GM19463 (cell line): ENCODE measurements around the gene NPFFR1.

Experiments used
- ATAC-seq: cut with Tn5 transposase; IDR thresholded peaks from one replicate; pipeline ENCODE4 v1.9.1; 2021; ENCODE audit warnings: mild to moderate bottlenecking, moderate library complexity; ENCODE audit not compliant: unreplicated experiment

The NPFFR1 gene, protein sequence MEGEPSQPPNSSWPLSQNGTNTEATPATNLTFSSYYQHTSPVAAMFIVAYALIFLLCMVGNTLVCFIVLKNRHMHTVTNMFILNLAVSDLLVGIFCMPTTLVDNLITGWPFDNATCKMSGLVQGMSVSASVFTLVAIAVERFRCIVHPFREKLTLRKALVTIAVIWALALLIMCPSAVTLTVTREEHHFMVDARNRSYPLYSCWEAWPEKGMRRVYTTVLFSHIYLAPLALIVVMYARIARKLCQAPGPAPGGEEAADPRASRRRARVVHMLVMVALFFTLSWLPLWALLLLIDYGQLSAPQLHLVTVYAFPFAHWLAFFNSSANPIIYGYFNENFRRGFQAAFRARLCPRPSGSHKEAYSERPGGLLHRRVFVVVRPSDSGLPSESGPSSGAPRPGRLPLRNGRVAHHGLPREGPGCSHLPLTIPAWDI

DNA sequence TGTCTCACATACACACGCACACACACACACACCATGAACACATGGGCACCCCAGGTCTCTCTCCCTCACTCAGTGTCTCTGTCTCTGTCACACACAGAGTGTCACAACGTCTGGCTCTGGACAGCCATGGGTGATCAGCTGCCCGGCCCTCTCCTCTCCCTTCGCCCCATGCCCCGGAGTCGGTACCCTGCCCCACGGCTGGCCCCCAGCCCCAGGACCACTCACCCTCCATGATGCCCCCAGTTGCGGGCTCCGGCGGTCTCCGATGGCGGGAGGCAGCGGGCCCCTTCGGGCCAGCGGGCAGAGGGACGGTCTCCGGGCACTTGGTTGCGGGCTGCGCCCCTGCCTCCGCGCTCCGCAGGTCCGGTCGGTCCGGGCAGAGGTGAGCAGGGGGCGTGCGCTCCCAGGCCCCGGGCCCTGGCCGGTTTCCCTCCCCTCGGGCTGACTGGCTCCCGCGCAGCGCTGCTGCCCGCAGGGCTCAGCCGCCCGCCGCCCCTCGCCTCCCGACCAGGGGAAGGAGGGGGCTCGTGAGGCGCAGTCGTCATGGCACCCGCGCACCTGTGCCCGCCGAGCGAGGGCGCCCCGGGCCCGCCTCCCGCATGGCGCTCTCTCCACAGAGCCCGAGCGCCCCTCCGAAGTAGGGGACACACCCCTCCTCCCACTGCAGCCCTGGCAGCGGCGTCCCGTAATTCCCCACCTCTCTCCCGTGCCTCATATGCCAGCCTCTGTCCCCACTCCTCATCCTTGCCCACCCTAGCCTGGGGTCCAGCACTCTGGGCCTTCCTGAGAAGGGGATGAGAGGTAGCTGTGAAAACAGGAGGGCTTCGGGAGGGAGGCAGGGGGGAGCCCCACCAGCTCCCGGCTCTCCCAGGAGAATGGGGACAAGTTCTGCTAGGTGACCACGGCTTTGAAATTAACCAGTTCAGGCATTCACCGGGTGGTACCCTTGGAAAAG, at the start of gene NPFFR1:
Gene NPFFR1, minus strand, starts transcription at position 560 of the 955 bp plus-strand sequence. Its CDS starts 328 bp downstream, at position 232.
- no peak for ATAC-seq

DNA sequence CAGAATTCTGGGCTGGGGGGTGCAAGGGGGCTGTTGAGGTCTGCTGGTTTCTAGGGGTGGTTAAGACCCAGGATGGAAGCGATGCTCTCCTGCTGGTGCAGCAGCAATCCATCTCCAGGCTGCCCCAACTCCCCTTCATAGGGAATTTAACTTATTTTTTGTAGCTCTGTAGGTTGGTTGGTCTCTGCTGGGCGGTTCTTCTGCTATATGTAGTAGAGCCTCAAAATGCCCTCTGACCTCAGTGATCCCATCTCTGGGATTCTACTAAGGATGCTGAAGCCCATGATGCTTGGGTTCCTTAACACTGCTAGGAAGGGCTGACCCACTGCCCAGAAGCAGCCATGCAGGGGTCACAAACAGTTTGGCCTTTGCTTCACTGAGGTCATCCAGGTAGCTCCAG, 49.5 kb upstream of the NPFFR1 start:
- no peak for ATAC-seq

- peak; percentile 80 for ATAC-seq
Measured at GRCh38 chr10:70331486-70332268, 47.9 kb upstream of the NPFFR1 start.

GRCh38 chr10:70331160-70331485, 47.3 kb upstream of the NPFFR1 start:
- no peak for ATAC-seq

- no peak for ATAC-seq
Measured at GRCh38 chr10:70330671-70331070, 46.9 kb upstream of the NPFFR1 start.

DNA sequence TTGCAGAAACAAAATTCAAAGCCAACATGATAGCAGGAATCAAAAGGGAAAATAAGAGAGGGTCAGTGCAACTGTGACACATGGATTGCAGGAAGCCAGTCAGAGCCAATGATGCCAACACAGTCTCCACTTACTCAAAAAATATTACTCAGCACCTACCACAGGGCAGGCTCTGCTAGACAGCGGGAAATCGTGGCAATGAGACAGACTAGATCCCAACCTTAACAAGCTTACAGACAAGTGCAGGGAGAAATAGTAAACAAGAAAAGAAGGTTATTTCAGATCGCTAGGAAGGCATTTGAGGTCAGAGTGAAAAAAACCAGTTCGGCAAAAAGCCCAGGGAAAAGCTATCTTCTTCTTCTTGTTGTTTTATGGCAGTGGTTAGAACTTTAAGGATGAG, 45.2 kb upstream of the NPFFR1 start:
- ATAC-seq, result no peak

DNA sequence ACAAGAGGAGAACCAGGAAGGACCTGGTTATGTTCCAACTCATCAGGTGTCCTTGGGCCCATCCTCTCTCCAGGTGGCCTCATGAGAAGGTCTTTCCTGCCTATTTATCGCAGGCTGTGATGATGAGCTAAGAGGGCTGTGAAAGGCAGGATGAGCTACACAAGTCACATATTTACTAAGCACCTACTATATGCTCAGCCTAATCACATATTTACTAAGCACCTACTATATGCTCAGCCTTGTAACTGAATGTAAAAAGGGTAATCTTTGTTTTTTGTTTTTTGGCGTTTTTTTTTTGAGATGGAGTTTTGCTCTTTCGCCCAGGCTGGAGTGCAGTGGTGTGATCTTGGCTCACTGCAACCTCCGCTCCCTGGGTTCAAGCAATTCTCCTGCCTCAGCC, 44.2 kb upstream of the NPFFR1 start:
- no peak for ATAC-seq

DNA sequence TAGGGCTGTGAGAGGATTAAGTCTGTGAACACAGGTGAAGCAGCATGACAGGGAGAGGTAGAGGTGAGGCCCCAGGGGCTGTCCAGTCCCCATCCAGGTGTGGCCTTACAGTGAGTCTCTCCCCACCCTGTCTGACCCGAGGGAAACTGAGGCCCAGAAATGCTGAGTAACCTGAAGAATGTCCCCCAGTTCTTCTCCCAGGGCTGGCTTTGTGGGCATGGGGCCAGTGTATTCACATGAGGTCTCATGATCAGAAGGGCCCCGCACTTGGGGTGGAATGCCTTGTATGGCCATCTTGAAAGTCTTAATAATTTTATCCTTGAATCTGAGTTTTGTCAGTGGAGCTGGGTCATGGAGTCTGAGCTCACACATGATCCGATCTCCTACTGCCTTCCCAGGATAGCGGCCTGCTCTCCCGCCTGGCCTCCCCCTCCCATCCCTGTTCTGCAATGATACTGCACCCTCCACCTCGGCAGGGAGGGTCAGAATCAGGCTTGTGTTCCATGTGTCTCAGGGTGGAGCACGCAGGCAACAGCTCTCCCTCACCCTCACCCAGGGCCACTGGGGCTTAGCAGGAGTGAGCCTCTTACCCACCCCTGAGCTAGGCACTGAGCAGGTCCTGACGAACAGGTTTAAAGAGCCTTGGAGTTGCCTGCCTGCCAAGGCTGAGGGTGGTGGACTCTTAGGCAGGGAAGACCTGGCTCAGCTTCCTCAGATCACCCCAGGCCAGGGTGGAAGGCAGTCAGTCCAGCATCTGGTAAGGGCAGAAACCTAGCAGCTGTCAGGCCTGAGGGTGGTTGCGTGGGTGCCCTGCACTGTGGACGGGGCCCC, 41.4 kb upstream of the NPFFR1 start:
- no peak for ATAC-seq

- ATAC-seq, result peak; percentile 87
Measured at GRCh38 chr10:70324339-70324861, 40.6 kb upstream of the NPFFR1 start.

DNA sequence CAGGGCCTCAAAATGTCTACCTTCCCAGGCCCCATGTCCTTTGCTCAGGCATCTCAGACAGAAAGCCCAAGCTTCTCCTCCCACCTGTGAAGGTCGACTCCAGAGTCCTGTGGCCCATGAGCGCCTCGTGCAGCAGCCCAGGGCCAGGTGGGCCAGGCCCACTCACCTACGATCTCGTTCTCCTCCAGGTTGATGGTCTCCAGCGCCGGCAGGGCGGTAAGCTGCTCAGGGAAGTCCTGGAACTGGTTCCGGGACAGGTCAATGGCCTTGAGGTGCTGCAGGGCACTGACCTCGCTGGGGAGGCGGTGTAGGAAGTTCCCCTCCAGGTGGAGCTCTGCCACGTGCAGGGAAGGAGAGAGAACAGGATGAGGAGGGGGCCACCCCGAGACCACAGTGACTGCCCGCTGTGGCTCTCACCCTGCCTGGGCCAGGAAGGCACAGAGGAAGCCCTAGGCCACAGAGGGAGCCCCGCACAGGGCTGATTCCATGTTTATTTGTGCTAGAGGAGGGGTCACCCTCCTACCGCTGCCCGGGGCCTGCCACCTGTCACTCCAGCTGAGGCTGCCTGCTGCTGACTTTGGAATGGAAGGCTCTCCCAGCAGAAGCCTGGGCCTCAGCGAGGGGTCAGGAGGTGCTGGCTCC, 40.0 kb upstream of the NPFFR1 start:
- ATAC-seq, result no peak

DNA sequence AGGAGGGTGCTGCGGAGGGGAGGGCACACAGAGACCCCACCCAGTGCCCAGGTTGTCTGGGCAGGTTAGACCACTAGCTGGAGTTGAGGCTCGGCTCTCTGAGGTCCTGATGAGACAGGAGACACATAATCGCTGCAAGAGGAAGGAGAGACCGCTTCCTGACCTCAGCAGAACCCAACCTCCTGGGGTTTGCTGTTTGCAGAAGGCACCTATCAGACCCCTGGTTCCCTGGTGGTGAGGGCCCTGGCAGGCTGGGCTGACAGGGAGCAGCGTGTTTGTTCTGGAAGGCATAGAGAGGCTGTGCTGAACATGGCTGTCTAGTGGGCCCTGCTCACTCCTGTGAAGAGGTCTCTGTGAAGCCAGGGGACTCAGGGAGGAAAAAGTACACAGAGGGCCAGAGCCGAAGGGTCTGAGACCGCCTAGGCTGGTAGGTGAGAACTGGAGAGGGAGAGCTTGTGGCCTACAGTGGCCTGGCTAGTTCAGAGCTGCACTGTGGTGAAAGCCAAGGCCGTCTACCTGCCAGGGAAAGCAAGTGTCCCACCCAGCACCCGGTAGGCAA, 39.4 kb upstream of the NPFFR1 start:
- ATAC-seq, result no peak

DNA sequence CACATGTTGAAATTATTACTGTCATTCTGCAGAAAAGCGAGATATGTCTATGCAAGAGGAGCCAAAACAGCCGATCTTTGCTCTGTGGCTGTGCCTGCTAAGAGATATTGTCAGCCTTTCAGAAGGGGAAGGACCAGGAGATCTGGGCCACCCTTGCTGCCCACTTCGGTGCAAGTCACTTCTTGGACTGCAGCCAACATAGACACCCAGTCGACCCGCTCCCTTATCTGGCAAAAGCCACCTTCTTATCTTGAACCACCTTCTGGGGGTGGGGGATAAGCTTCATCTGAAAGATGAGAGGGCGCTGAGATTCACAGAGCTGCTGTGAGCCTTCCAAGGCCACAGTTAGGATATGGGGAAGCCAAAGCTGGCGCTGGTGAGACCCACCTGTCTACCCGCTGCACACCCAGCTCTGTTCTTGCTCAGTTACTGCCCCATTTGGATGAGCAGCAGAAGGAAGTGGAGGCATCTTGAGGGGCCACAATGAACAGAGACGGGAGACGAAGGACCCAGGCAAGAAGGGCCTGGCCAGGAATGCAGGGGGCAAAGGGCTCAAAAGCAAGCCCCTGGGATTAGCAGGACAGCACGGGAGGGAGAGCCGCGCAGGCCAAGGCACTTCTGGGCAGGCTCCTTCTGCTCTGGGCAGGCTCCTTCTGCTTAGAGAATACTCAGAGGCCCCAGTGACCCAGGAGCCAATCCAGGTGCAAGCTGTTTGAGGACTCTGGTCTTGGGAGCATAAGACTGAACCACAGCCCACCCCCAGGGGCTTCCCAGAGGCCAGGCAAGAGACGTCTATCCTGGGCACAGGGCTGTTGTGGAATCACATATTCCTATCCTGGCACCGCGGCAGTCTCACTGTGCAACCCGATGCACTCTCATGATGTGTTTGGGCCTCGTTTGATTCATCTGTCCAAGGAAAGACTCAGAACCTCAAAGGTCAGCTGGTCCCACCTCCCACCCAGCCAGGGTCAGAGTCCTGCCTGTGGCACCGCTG, 38.4 kb upstream of the NPFFR1 start:
- no peak for ATAC-seq

- no peak for ATAC-seq
Measured at GRCh38 chr10:70321233-70321632, 37.4 kb upstream of the NPFFR1 start.

GRCh38 chr10:70320751-70321150, 36.9 kb upstream of the NPFFR1 start:
- no peak for ATAC-seq

DNA sequence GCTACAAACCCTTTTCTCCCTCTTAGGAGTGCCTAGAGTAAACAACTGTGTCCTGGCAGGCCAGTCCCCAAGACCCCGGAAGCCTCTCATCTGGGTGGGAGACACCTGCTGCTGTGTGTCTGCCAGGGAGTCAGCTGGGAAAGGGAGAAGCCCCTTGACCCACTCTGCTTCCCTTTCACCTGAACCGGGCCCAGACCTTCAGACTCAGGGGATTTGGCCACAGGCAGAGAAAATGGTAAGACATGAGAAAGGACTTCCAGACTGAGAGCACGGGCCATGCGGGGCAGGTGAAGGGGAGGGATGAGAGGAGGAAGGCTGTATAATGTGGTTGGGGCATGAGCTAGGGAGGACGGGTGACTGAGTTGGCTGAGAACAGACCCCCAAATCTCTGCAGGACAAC, 36.0 kb upstream of the NPFFR1 start:
- no peak for ATAC-seq

DNA sequence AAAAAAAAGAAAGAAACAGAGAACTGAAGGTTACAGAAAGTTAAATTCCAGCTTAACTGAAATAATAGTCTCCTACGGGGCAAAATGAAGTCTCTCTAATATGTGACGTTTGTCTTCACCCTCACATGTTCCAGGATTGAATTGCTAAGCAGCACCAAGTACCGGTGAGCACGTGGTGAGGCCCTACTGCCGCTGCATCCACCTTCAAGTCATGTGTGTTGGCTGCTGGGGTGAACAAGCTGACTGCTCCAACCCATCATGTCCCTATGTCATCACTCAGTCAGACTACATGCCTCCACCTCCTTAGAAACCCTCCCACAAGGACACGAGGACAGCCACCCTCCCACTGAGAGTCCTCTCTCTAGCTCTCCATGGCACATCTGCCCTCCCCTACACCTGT, 35.4 kb upstream of the NPFFR1 start:
- no peak for ATAC-seq

GRCh38 chr10:70317943-70318318, 34.1 kb upstream of the NPFFR1 start:
- no peak for ATAC-seq
